GM19035 (cell line): ENCODE measurements around the gene MTMR11.
"Not testable (repeated sequence)": the region's sequence is repeated elsewhere in the genome, so short reads cannot be mapped to it uniquely, and the experiment has no call there.

ENCODE experiments used
- ATAC-seq: cut with Tn5 transposase; IDR thresholded peaks from one replicate; pipeline ENCODE4 v1.9.1; 2021; ENCODE audit not compliant: unreplicated experiment

Gene MTMR11, protein sequence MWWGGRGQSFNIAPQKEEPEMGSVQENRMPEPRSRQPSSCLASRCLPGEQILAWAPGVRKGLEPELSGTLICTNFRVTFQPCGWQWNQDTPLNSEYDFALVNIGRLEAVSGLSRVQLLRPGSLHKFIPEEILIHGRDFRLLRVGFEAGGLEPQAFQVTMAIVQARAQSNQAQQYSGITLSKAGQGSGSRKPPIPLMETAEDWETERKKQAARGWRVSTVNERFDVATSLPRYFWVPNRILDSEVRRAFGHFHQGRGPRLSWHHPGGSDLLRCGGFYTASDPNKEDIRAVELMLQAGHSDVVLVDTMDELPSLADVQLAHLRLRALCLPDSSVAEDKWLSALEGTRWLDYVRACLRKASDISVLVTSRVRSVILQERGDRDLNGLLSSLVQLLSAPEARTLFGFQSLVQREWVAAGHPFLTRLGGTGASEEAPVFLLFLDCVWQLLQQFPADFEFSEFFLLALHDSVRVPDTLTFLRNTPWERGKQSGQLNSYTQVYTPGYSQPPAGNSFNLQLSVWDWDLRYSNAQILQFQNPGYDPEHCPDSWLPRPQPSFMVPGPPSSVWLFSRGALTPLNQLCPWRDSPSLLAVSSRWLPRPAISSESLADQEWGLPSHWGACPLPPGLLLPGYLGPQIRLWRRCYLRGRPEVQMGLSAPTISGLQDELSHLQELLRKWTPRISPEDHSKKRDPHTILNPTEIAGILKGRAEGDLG

DNA sequence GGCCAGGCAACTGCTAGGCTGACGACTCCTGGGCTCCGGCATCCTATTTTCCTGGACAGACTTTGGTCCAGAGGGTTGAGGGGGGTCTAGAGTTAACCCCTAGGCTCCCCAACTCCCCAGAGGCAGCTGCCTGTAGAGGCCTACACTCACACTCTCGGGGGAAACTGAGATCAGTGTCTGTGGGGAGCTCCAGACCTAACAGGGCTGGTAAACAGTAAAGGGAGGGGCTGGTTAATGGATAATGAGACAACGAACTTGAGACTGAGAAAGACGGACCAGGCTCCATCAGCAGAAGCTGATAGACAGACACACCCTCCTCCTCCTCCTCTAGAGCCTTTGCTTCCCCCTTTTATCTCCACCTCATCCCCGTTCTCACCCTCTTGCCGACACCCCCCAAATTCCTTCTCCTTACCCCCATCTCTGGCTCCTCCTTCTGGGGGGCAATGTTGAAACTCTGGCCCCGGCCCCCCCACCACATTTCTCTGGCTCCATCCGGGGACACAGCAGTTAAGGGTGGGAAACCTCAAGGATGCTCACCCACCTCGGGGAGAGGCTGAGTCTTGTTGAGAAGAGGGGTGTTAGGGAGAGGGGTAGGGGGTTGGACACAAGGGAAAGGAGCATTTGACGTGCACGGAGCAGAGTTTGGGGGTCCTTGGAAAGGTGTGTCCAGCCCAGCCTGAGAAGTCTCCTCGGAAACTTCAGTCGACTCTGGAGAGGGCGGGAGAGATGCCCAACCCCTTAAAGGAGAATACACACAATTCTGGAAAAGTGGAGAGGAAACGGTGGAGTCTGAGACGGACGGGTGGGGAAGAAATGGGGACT, at the start of gene MTMR11:
MTMR11 (minus strand) TSS at position 710 of the 822 bp plus-strand sequence; CDS start at position 478, 232 bp downstream.
- no peak for ATAC-seq

DNA sequence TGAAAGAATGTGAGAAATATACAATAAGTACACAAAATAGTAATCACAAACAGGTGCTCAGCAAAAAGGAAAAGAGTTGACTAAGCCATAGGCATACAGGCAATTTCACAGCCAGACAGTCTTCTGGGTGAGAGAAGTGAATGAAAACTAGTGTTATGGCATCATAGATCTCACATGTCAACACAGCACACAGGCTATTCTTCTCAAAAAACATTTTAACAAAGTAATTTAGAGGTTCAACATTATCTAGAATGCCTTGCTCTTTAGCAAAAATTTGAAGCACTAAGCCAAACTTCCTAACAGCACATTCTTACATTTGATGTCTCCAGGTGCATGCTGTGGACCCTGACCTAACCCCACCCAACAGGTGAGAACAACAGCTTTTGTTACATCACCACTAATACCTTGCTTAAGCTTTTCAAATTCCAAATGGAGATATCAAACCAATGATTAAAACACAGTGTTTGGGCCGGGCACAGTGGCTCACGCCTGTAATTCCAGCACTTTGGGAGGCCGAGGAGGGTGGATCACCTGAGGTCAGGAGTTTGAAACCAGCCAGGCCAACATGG, 43.4 kb upstream of the MTMR11 start:
- ATAC-seq: no peak

DNA sequence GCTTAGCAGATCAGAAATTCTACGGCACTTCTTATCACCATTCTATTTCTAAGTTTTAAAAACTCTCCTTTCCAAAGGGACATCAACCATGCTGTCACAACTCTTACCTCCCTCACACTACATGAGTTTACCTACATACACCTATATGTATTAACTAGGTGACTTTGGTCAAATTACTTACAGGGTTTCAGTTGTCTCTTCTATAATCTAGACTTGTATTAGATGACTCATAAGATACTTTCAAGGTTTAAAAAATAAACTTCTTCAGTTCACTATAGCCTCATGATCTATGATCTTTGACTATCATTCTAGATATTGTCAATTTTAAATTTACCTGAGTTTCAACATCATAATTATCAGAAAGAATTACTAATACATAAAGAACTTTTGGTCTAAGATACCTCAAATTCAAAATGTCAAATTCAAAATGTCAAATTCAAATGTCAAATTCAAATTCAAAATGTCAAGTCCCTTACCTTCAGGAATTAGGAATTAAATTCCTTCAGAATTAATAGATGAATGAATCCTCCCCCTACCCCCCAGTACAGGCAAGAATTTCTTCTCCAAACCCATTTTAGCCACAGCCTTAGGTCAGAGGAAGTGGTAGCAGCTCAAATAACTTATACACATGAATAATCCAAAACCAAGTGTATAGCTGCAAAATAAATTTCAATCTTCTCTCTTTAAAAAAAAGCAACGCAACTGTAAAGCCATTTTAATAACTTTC, 42.7 kb upstream of the MTMR11 start:
- no peak for ATAC-seq

DNA sequence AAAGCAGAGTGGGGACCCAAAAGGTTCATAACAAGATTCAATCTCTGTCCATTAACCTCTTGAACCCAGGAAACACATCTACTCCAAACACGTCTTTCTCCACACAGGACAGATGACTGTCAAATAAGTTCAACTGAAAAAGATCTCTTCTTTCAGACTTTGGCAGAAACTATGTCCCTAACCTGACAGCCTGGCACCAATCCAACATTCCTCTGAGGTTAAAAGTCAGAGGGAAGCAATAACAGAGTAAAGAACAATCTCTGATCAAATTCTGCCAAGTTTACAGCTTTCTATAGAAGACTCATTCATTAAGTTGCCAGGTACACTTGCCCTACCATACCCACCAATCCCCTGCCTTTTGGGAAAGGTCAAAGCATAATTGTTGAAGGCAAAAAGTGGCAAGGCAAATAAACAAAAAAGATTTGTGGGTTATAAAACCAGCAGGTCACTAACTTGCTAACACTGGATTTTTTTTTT, 41.9 kb upstream of the MTMR11 start:
- ATAC-seq: no peak

DNA sequence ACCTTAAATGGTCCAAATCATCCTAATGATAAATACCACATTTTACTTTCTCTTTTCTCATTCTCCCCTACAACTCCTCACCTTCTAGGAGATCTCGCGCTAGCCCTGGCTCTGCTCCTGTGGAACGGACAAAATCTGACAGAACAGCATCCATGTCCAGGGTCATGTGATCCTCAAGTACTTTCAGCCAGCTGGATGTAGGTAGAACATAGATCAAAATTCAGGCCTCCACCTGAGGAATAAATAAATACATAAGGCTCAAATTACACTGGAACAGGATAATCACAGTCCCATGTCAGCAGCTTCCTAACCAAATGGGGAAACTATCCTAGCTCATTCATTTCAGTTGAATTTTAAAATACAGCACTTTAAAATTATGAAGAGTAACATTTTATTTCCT, 40.7 kb upstream of the MTMR11 start:
- ATAC-seq: no peak

DNA sequence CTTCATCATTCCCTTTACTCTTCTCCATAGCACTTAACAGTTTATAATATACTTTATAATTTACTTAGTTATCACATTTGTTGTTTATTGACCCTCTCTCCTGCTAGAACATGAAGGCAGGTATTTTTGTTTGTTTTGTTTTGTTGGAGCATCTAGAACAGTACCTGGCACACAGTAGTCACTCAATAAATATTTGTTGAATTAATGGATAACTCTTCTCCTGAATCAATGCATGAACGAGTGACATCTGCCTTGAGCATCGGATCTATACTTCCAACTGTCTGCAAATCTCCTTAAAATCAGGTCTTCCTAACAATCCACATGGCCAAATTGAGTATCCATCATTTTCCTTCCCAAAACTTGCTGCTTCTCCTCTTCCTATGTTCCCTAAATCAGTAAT, 35.9 kb upstream of the MTMR11 start:
- no peak for ATAC-seq

DNA sequence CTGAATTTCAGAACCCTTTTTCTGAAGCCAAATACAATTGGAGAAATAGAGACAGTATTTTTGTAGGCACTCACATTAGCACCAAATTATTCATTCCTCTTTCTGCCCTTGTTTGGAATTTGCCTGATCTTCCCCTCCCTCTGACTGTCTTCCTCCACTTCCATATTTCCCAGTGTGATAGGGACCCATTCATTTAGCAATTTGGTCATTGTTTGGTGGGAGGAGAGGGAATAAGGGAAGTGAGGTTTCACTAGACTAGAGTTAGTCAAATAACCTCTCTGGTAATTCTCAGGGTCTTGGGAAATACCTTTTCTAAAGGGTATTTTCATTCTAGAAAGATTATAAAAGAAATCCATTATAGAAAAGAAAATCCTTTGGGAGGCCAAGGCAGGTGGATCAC, 31.0 kb upstream of the MTMR11 start:
- ATAC-seq: no peak

DNA sequence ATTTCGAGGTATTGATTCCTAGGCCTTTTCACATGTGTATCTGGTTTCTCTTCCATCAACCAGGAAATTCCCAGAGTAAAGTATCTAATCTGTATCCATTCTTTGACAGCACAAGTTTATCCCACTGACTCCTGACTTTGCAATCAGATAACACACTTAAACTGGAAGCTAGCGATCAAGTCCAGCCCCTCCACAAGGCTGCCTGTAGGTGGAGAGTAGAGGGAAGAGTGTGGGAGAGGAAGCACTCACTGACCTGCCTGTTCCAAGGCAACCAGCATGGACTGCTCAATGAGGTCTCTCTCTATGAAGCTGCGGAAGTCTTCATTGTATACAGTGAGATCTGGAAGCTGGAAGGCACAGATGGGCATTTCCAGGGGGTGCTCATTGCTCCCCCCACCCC, 30.4 kb upstream of the MTMR11 start:
- no peak for ATAC-seq

DNA sequence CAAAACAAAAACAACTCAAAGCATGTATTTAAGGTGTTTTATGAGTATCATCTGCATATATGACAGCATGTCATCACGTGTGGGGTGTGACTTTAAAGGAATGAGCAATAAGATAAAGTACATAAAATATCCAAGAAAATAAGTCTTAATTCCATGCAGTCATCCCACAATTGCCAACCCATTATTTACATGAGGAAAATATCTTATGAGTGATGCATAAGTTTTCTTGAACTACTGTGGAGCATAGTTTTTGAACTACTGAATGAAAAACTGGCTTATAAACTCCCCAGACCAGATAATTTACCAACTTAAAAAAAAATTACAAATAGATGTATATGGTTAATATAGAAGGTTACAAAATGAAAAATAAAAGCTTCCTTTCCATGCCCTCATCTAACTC, 29.7 kb upstream of the MTMR11 start:
- ATAC-seq: no peak

DNA sequence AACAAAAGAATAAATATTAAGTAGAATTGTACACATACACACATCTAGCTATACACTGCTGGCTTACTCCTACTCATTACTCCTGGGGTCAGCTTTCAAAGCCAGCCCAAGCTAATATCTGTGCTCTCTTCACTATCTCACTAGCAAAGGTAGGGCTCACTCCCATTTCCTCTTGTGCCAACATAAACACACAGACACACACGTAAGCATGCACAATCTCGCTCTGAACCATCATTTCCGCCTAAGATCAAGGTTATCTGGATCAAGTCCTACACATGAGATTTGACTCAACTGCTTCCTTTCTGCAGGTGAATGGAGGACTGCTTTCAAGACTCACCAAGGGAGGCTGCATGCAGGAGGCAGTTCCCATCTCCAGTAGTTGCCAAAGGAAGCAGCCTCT, 28.8 kb upstream of the MTMR11 start:
- ATAC-seq: no peak

DNA sequence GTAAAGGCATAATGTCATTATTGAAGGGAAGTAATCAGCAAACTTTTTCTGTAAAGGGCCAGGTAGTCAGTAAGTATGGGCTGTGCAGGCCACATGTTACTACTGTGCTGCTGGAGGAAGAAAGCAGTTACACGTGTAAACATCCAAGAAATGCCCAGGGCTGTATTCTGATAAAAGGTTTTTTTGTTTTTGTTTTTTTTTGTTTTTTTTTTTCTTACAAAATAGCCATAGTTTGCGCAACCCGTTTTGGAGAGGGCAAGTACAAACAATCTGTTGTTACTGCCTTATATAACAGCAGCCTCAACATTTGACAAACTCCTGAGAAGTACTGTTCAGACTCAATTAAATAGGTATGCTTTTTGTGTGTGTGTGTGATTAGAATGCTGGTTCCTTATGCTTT, 26.7 kb upstream of the MTMR11 start:
- ATAC-seq: no peak

DNA sequence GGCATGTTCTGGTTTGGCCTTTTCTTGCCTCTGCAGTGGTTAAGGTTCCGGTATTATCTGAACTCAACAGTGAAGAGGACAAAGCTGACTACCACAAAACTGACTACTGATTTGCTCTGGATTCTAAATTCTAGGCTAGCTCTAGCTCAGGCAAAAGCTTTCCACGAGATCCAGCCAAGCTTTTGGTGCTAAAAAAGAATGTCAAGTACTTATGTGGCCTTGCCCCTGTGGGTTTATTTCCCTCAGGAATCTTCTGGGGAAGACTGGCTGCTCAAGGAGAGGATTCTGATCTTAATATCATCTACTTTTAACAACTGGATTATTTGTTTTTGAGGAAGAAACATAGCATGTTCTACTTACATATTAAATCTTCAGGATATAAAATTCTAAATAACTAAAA, 26.1 kb upstream of the MTMR11 start:
- no peak for ATAC-seq

DNA sequence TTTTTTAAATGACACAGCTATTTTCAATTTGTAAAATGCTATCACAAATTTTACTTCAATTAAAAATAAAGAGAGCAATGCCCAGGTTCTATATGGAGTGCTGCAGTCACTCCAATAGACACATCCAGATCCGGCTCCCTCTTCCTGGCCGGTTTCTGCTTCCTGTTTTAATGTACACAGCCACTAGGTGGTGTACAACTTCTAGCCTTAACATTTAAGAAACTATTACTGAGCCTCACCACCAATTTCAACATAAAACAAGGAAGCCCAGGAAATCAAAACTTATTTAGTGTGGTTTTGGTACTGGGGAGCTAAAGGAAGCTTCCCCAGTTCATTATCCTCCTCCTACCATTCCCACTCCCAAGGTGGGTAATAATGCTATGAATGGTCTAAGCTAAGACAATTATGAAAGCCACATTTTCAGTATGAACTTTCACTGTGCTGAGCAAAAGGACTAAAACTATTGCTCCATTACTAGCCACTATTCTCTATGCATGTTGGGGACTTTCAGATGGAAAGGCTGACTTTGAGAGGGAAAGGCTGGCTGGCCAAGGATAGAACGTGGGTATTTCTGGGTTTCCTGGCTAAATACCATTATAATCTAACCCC, 25.5 kb upstream of the MTMR11 start:
- ATAC-seq: no peak

DNA sequence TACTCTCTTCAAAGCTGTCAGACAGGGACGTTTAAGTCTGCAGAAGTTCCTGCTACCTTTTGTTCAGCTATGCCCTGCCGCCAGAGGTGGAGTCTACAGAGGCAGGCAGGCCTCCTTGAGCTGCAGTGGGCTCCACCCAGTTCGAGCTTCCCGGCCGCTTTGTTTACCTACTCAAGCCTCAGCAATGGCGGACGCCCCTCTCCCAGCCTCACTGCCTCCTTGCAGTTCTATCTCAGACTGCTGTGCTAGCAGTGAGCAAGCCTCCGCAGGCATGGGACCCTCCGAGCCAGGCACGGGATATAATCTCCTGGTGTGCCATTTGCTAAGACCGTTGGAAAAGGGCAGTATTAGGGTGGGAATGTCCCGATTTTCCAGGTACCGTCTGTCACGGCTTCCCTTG, 20.9 kb upstream of the MTMR11 start:
- ATAC-seq: not testable (repeated sequence)

DNA sequence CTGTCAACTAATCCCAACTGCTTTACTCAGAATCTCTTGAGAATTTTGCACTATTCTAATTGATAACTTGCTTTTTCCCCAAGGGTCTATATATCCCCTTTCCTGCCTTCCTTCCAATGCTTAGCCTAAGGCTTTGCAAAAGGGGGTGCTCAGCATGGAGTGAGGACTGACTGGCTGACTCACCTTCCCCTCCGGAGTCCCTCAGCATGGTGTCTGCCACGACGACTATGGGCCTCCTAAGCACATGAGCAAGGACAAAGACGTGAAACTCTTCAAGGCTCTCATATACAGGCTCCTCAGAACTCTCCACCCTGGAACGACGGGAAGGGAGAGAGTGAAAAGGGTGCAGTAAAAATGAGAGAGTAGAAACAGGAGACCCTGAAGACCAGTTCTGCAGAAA, 13.2 kb upstream of the MTMR11 start:
- no peak for ATAC-seq

DNA sequence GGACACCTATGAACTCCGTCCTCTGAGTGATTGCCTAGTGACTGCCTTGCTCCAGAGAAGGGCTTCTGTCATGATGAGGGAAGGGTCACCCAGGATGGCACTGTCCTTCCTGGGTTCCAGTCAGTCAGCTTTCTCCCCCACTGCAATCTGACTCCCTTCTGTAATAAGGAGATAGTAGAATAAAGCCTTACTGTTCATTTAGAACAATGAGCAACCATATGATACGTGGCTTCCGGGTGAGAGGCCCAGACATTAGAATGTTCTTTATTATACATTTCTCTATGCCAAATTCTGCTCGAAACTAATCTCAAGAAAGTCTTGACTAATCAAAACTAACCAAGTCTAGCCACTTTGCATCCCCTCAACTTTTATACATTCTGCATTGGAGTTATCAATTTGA, 8.5 kb upstream of the MTMR11 start:
- no peak for ATAC-seq

DNA sequence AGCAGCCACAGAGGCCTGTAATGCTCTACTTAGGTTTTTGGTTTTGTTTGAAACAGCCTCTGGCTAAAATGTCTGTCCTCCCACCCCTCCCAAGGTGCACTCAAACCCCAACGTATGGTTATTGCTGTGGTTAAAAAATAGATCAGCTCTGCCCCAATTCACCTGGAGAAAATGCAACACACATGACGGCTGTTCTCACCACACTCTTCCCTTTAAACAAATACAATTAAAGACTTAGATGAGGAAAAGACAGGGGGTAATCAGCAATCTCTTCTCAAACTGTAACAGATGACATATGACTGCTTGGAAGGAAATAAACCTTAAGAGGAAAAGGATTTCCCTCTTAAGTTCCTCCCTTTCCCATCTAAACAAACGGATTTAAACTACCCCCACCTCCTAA, 6.2 kb upstream of the MTMR11 start:
- ATAC-seq: no peak

DNA sequence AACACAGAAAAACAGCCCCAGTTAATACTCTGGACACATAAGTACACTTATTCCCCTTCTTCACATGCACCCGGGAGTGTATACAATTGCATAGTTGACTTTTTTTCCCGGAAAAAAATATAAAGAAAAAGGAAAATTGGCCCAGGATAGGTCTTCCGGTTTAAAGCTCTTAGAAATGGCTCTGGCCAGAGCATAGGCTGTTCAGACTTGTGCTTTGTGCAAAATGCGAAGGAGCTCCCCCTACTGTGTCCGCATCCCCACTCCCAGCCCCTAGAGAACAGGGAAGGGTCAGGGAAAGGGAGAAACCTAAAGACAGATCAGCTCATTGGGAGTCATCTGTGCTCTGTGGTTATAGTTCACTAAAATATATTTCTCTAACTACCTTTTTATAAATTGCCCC, 5.5 kb upstream of the MTMR11 start:
- ATAC-seq: no peak

DNA sequence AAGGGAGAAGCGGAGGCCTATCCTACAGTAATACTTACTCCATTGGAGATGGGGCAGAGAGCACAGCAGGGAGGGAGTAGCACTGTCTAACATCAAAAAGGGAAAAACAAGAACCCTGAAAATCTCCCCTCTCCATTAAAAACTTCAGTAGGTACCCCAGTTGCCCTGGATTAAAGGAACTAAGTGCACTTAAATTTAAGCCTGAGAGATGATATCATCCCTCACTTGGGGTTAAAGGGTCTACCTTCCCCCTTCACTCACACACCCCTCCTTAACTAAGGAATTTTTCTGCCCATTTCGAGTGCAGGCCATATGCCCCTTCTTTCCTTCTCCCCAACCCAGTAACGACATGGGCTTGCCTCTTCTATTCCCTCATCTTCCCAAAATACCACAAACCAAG, 3.7 kb upstream of the MTMR11 start:
- no peak for ATAC-seq

DNA sequence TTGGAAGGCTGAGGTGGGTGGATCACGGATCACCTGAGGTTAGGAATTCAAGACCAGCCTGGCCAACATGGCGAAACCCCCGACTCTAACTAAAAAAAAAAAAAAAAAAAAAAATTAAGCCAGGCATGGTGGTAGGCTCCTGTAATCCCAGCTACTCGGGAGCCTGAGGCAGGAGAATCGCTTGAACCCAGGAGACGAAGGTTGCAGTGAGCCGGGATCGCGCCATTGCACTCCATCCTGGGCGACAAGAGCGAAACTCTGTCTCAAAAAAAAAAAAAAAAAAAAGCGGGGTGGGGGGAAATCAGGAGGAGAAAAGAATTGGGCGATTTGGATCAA, 2.0 kb upstream of the MTMR11 start:
- ATAC-seq: not testable (repeated sequence)
